Measurements from ENCODE around the gene GNB1. TPM values are rescaled to one million over a fixed set of nuclear protein-coding genes. Genes with fewer than 3 reads are reported as not detected.
A peak's percentile ranks its signal among the peaks of the same experiment; 100 is the strongest.

The GNB1 gene
- total RNA-seq, 1 donor from 2014 or later: 61.6 TPM

DNA sequence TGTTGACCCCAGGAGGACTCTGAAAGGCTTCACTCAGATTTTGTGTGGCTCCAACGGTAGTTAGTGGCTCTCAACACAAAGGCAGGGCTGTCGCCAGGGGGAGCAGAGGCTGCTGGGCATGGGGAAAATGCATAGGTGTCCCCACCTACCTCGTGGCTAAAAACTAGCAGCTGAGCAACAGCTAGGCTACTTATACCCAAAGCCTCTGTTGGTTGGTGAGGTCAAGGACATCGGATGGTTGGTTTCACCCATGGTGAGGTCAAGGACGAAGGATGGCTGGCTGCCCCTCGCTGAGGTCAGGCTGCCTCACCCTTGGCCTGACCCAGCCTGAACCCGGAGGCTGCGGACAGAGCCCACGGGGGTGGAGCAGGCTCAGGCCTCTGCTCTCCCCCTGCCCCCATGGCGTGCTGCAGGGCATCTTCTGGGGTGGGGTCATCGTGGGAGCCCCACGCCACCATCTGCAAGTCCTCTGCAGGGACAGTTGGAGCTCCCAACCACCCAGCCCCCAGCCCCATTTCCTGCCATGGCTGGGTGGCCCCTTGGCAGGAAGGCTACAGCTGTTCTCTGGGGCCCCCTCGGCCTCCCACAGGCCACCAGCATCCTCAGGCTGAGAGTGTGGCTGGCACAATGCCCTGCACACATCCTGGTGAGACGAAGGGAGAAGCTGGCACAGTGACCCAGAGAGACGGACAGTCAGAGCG lies 8.5 kb upstream of the GNB1 start:
- no peak overlapping the region for H3K4me3 ChIP-seq (ENCODE audit: low read length in 3 of 3)
- H3K9me3 ChIP-seq (ENCODE audit: control insufficient read depth in 3 of 3, low read length in 3 of 3): no peaks in the 10 kb centered on the region
- peaks cover 10 to 18% (median 14%) of the 10 kb centered on the region in 3 donors for H3K4me1 ChIP-seq (ENCODE audit: control insufficient read depth in 3 of 3, insufficient read depth in 3 of 3, low read length in 3 of 3)
- H3K27ac ChIP-seq (ENCODE audit: low read depth, low read length): no peak overlapping the region
- H3K27me3 ChIP-seq (ENCODE audit: control insufficient read depth in 3 of 3, insufficient read depth in 3 of 3, low read length in 3 of 3): peaks cover 4 to 13% (median 10%) of the 10 kb centered on the region in 3 donors
- H3K36me3 ChIP-seq (ENCODE audit: control insufficient read depth in 3 of 3, insufficient read depth in 3 of 3, low read length in 3 of 3): no peaks in the 10 kb centered on the region
- H3K9ac ChIP-seq (ENCODE audit: low read depth in 1 of 3, low read length in 3 of 3): no peak overlapping the region

DNA sequence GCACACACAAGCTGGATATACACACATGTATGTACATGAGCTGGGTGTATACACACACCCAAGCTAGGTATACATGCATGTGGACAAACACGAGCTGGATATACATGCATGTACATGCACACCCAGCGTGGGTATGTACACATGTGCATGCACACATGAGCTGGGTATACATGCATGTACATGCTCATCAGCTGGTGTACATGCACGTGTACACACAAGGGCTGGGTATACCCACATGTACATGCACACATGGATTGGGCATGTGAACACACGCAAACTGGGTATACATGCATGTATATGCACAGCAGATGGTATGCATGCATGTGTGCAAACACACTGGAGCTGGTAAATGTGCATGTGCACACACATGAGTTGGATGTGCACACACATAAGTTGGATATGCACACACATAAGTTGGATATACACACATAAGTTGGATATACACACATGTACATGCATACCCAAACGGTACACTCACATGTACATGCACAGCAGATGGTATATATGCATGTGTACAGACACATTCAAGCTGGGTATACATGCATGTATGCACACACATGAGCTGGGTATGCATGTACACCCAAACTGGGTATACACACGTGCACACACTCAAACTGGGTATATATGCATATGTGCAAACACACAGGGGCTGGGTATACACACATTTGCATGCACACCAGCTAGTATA lies 7.5 kb upstream of the GNB1 start:
- H3K4me3 ChIP-seq (ENCODE audit: low read length in 3 of 3): no peak overlapping the region
- H3K36me3 ChIP-seq (ENCODE audit: control insufficient read depth in 3 of 3, insufficient read depth in 3 of 3, low read length in 3 of 3): no peaks in the 10 kb centered on the region
- no peaks in the 10 kb centered on the region for H3K9me3 ChIP-seq (ENCODE audit: control insufficient read depth in 3 of 3, low read length in 3 of 3)
- peaks cover 4 to 13% (median 10%) of the 10 kb centered on the region in 3 donors for H3K27me3 ChIP-seq (ENCODE audit: control insufficient read depth in 3 of 3, insufficient read depth in 3 of 3, low read length in 3 of 3)
- peaks cover 15 to 28% (median 24%) of the 10 kb centered on the region in 3 donors for H3K4me1 ChIP-seq (ENCODE audit: control insufficient read depth in 3 of 3, insufficient read depth in 3 of 3, low read length in 3 of 3)
- H3K27ac ChIP-seq (ENCODE audit: low read depth, low read length): no peak overlapping the region
- no peak overlapping the region for H3K9ac ChIP-seq (ENCODE audit: low read depth in 1 of 3, low read length in 3 of 3)

DNA sequence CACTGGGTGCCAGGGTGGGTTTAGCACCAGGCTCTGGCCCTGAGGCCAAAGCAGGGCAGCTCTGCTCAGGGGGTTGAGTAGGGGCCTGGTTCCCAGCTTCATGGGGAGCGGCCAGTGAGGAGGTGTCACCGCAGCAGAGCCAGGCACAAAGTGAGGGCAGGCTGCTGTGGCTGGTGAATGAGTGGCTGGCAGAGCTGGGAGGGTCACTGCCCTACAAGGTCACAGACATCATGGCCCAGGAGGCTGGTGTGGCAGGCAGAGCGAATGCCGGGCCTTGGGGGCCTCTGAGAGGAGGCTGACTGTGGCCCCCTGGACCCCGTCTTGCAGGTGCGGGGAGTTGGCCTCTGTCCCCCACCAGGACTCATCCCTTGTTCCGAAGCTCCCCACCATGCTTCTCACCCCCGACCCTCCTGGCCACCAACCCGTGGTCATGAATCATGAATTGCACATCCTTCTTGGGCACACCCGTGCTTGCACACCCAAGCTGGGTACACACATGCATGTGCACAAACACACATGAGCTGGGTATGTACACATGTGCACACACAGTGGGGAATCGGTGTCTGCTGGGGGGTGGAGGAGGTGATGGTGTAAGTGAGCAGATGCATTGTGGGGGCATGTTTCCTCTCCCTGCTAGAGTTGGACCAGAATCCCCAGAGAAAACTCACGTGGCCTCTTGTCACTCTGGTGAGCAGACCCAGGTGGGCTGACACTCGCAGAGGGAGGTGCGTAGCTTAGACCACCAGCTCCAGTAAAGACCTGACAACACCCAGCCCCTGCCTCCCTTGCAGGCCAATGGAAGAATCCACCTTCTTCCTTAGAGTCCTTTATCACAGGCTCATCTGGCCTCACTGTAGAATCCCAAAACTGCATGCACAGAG lies 4.8 kb upstream of the GNB1 start:
- Histone ChIP-seq H3K4me1 (ENCODE audit: control insufficient read depth in 3 of 3, insufficient read depth in 3 of 3, low read length in 3 of 3) (peaks cover 24 to 44% (median 40%) of the 10 kb centered on the region in 3 donors), H3K27me3 (ENCODE audit: control insufficient read depth in 3 of 3, insufficient read depth in 3 of 3, low read length in 3 of 3) (peaks cover 4 to 13% (median 10%) of the 10 kb centered on the region in 3 donors), H3K36me3 (ENCODE audit: control insufficient read depth in 3 of 3, insufficient read depth in 3 of 3, low read length in 3 of 3) (no peaks in the 10 kb centered on the region), H3K9me3 (ENCODE audit: control insufficient read depth in 3 of 3, low read length in 3 of 3) (no peaks in the 10 kb centered on the region), H3K9ac (ENCODE audit: low read depth in 1 of 3, low read length in 3 of 3) (peak overlapping the region in 1 of 3 donors; percentile 62), H3K4me3 (ENCODE audit: low read length in 3 of 3) (peak overlapping the region in 1 of 3 donors; percentile 3), H3K27ac (ENCODE audit: low read depth, low read length) (no peak overlapping the region)

DNA sequence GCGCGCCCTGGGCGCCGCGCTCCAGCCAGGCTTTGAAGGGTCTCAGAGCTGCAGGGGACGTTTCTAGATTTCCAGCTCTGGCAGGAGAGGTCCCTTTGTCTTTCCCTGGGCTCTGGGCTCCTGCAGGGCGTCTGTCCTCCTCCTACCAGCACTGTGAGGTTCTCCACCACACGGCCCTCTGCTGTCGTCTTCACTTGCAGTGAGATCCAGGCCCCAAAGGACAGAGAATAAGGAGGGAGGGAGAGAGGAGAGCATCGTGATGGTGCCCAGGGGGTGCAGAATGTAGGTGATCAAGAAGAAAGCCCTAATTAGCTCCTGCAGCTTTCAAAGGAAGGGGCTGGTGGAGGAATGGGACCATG lies 4.2 kb upstream of the GNB1 start:
- H3K9me3 ChIP-seq (ENCODE audit: control insufficient read depth in 3 of 3, low read length in 3 of 3): no peaks in the 10 kb centered on the region
- peak overlapping the region in 2 of 3 donors; percentile 3 to 46 for H3K4me3 ChIP-seq (ENCODE audit: low read length in 3 of 3)
- peak overlapping the region; percentile 32 to 62 (median 51) for H3K9ac ChIP-seq (ENCODE audit: low read depth in 1 of 3, low read length in 3 of 3)
- peaks cover 24 to 44% (median 40%) of the 10 kb centered on the region in 3 donors for H3K4me1 ChIP-seq (ENCODE audit: control insufficient read depth in 3 of 3, insufficient read depth in 3 of 3, low read length in 3 of 3)
- no peak overlapping the region for H3K27ac ChIP-seq (ENCODE audit: low read depth, low read length)
- H3K36me3 ChIP-seq (ENCODE audit: control insufficient read depth in 3 of 3, insufficient read depth in 3 of 3, low read length in 3 of 3): no peaks in the 10 kb centered on the region
- H3K27me3 ChIP-seq (ENCODE audit: control insufficient read depth in 3 of 3, insufficient read depth in 3 of 3, low read length in 3 of 3): peaks cover 4 to 13% (median 10%) of the 10 kb centered on the region in 3 donors

DNA sequence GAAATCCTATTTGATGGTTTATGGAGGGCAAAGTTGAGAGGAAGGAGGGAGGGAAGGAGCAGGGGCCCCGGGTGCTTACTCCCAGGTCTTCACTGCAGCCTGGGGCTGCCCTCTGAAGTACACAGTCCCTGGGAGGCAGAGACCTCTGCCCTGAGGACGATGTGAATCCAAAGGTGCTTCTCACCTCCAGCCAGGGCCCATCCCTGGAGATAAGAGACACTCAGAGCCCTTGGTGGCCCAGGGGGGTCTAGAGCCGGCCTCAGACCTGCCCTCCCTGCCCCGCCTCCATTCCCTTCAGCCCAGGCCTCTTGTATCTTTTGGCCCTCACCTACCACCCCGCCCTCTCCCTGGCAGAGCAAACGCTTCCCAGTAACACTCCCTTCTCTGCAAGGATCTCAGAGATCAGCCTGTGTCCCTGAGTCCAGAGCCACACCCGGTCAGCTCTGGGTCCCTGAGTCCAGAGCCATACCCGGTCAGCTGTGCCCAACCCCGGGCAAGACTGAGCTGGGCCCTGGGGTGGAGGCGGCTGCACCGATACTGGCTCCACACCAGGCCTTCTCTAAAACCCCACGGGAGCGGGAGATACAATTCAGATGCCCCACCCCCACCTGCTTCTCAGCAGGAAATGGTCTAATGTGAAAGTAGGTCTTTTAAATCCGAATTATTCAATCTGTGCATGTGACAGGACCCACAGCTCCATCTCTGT lies 3.6 kb upstream of the GNB1 start:
- peak overlapping the region; percentile 32 to 62 (median 51) for H3K9ac ChIP-seq (ENCODE audit: low read depth in 1 of 3, low read length in 3 of 3)
- peaks cover 4 to 13% (median 10%) of the 10 kb centered on the region in 3 donors for H3K27me3 ChIP-seq (ENCODE audit: control insufficient read depth in 3 of 3, insufficient read depth in 3 of 3, low read length in 3 of 3)
- no peaks in the 10 kb centered on the region for H3K36me3 ChIP-seq (ENCODE audit: control insufficient read depth in 3 of 3, insufficient read depth in 3 of 3, low read length in 3 of 3)
- no peaks in the 10 kb centered on the region for H3K9me3 ChIP-seq (ENCODE audit: control insufficient read depth in 3 of 3, low read length in 3 of 3)
- H3K4me3 ChIP-seq (ENCODE audit: low read length in 3 of 3): peak overlapping the region in 2 of 3 donors; percentile 3 to 46
- H3K27ac ChIP-seq (ENCODE audit: low read depth, low read length): no peak overlapping the region
- peaks cover 24 to 44% (median 40%) of the 10 kb centered on the region in 3 donors for H3K4me1 ChIP-seq (ENCODE audit: control insufficient read depth in 3 of 3, insufficient read depth in 3 of 3, low read length in 3 of 3)

DNA sequence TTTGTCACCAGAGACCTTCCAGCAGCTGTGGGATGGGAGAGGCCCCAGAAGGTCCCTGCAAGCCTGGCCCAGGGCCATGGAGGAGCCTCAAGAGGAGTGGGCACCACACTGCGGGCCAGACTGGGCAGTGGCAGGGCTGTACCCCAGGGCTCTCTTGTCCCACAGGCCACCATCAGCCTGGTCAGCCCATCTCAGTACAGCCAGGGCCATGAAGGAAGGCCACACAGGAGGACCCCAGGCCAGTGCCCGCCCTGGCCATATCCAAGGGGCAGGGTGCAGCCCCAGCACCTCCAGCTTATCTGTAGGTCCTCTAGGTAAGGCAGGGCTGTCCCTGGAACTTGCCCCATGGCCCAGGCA lies 3.1 kb upstream of the GNB1 start:
- peaks cover 28 to 49% (median 40%) of the 10 kb centered on the region in 3 donors for H3K4me1 ChIP-seq (ENCODE audit: control insufficient read depth in 3 of 3, insufficient read depth in 3 of 3, low read length in 3 of 3)
- H3K27ac ChIP-seq (ENCODE audit: low read depth, low read length): no peak overlapping the region
- H3K9me3 ChIP-seq (ENCODE audit: control insufficient read depth in 3 of 3, low read length in 3 of 3): no peaks in the 10 kb centered on the region
- peaks cover 4 to 11% (median 10%) of the 10 kb centered on the region in 3 donors for H3K27me3 ChIP-seq (ENCODE audit: control insufficient read depth in 3 of 3, insufficient read depth in 3 of 3, low read length in 3 of 3)
- H3K9ac ChIP-seq (ENCODE audit: low read depth in 1 of 3, low read length in 3 of 3): peak overlapping the region in 2 of 3 donors; percentile 32 to 62
- H3K36me3 ChIP-seq (ENCODE audit: control insufficient read depth in 3 of 3, insufficient read depth in 3 of 3, low read length in 3 of 3): no peaks in the 10 kb centered on the region
- no peak overlapping the region for H3K4me3 ChIP-seq (ENCODE audit: low read length in 3 of 3)

DNA sequence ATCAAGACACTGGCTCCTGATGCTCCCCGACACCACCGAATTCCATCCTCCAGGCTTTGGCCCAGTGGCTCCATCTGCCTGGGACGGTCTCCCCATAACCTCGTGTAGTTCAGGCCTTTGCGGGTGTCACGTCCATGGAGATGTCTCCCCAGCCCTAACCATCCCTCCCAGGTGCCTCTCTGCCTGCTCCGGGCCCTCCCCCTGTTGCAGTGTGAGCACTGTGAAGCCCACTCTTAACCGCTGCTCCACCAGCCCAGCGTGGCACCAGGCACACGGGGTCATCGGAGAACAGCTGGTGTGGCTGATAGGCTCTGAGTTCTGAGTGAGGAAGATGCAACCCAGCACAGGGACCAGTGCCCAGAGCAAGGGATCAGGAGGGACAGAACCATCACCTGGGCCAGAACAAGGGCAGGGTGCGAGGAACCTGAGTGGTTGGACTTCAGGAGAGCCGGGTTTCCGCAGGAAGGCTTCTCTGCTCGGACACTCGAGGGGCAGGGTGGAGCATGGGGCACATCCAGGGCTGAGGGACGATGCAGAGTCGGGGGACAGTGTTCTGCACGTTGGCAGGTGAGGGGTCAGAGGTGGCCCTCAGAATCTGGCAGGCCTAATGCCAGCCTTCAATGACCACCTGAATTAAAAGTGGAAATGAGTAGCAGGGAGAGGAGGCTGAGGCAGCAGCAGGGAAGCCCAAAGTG lies 2.6 kb upstream of the GNB1 start:
- Histone ChIP-seq H3K9me3 (ENCODE audit: control insufficient read depth in 3 of 3, low read length in 3 of 3) (no peaks in the 10 kb centered on the region), H3K9ac (ENCODE audit: low read depth in 1 of 3, low read length in 3 of 3) (peak overlapping the region in 2 of 3 donors; percentile 33 to 50), H3K36me3 (ENCODE audit: control insufficient read depth in 3 of 3, insufficient read depth in 3 of 3, low read length in 3 of 3) (no peaks in the 10 kb centered on the region), H3K27me3 (ENCODE audit: control insufficient read depth in 3 of 3, insufficient read depth in 3 of 3, low read length in 3 of 3) (peaks cover 4 to 11% (median 10%) of the 10 kb centered on the region in 3 donors), H3K4me1 (ENCODE audit: control insufficient read depth in 3 of 3, insufficient read depth in 3 of 3, low read length in 3 of 3) (peaks cover 33 to 54% (median 44%) of the 10 kb centered on the region in 3 donors), H3K27ac (ENCODE audit: low read depth, low read length) (no peak overlapping the region), H3K4me3 (ENCODE audit: low read length in 3 of 3) (no peak overlapping the region)

DNA sequence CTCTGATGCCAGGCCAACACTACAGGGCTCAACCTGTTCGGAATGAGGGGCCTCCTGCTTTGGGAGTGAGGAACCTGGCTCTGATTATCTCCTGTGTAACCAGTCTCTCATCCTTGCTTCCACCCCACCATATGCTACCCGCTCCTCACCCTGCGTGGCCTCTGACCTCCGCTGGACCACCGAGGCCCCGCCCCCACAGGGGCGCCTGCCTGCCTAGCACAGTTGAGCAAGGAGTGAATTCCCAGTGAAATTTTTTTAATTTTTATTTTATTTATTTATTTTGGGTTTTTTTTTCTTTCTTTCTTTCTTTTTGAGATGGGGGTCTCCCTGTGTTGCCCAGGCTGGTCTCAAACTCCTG lies 1.9 kb upstream of the GNB1 start:
- Histone ChIP-seq H3K4me3 (ENCODE audit: low read length in 3 of 3) (peak overlapping the region in 2 of 3 donors; percentile 86 to 87), H3K27me3 (ENCODE audit: control insufficient read depth in 3 of 3, insufficient read depth in 3 of 3, low read length in 3 of 3) (peaks cover 4 to 11% (median 10%) of the 10 kb centered on the region in 3 donors), H3K36me3 (ENCODE audit: control insufficient read depth in 3 of 3, insufficient read depth in 3 of 3, low read length in 3 of 3) (no peaks in the 10 kb centered on the region), H3K27ac (ENCODE audit: low read depth, low read length) (peak overlapping the region; percentile 76), H3K4me1 (ENCODE audit: control insufficient read depth in 3 of 3, insufficient read depth in 3 of 3, low read length in 3 of 3) (peaks cover 38 to 57% (median 48%) of the 10 kb centered on the region in 3 donors), H3K9me3 (ENCODE audit: control insufficient read depth in 3 of 3, low read length in 3 of 3) (no peaks in the 10 kb centered on the region), H3K9ac (ENCODE audit: low read depth in 1 of 3, low read length in 3 of 3) (peak overlapping the region in 2 of 3 donors; percentile 80 to 93)
